BLaER1 treated with 17β-estradiol and CSF1 and Interleukin-3, amounts not matched to agents 10 nM and 100 nM (cell line): ENCODE results near the gene MYO1A.

Experiments
- H3K27ac ChIP-seq, 11 experiments: shearing (Covaris generic); formaldehyde crosslinking; 2 replicates each; pipeline ENCODE4 v1.8.1; 2022
- H3K27me3 ChIP-seq, 11 experiments: shearing (Covaris generic); formaldehyde crosslinking; 2 replicates each; pipeline ENCODE4 v1.8.1; 2022
- H3K36me3 ChIP-seq, 11 experiments: shearing (Covaris generic); formaldehyde crosslinking; 2 replicates each; pipeline ENCODE4 v1.8.1; 2022
- H3K4me1 ChIP-seq, 10 experiments: shearing (Covaris generic); formaldehyde crosslinking; 2 replicates each; pipeline ENCODE4 v1.8.1; 2022
- H3K4me2 ChIP-seq, 11 experiments: shearing (Covaris generic); formaldehyde crosslinking; 2 replicates each; pipeline ENCODE4 v1.8.1; 2022
- H3K4me3 ChIP-seq, 10 experiments: shearing (Covaris generic); formaldehyde crosslinking; 2 replicates each; pipeline ENCODE4 v1.8.1; 2022
- H3K9ac ChIP-seq, 11 experiments: shearing (Covaris generic); formaldehyde crosslinking; 2 replicates each; pipeline ENCODE4 v1.8.1; 2022
- H3K9me3 ChIP-seq, 11 experiments: shearing (Covaris generic); formaldehyde crosslinking; replicated peaks in 1 of 11; 2 replicates each; pipeline ENCODE4 v1.8.1; 2022
- H4K20me1 ChIP-seq, 11 experiments: shearing (Covaris generic); formaldehyde crosslinking; 2 replicates each; pipeline ENCODE4 v1.8.1; 2022
- Cebpa-rat ChIP-seq, 11 experiments: shearing (Covaris generic); IDR thresholded peaks; 2 replicates each; pipeline ENCODE4 v1.8.1; 2022

MYO1A gene

DNA sequence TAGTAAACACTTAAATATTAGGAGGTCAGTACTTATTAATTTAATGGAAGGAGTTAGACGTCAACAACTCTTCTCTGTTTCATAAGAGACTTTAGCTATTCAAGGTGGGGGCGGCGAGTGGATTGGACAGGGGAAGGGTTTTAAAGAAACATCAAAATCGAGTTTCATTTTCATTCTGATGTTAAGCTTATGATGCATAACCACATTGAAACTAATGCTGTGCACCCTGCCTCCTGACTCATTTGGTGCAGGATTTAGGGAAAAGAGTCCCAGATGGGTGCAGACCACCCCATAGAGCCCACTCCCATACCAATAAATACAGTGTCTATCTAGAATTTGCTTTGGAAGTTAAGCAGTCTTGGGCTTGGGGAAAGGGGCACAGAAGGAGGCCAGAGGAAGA, 50.9 kb downstream of the MYO1A start:
- Histone ChIP-seq H3K9ac (peak overlapping the region in 4 of 11 experiments; percentile 11 to 29 (median 18); a peak in 2 of 22 replicates), H3K4me3 (no peak overlapping the region), H3K27ac (peak overlapping the region in 2 of 11 experiments; percentile 10 to 11; a peak in 3 of 22 replicates), H3K27me3 (no peaks in the 10 kb centered on the region), H3K4me2 (peak overlapping the region; percentile 13 to 76 (median 36); a peak in 19 of 22 replicates), H3K9me3 (no peaks in the 10 kb centered on the region), H3K4me1 (peaks cover 17 to 45% (median 33%) of the 10 kb centered on the region in 10 experiments), H3K36me3 (peaks cover 50 to 87% (median 80%) of the 10 kb centered on the region in 11 experiments), H4K20me1 (peaks cover 28 to 95% (median 82%) of the 10 kb centered on the region in 11 experiments; a peak in 21 of 22 replicates)
- TF ChIP-seq Cebpa-rat (IDR thresholded peaks at IDR 0.05): no peak

DNA sequence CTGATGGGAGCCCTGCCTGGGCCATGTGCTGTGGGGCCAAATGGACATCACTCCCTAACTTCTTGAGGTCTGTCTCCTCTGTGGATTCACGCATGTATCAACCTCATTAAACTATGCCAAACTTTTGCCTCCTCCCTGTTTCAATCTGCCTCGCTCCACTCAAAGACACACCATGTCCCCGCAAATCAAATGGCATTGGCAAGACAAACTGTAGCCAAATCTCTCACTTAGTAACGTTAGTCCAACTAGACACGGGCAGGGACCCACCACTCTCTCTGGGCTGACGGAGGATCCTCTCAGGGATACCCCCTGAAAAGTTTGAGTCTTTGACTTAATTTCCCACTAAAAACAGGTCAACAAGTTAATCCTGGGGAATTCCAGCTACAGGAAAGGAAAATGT, 51.6 kb downstream of the MYO1A start:
- Histone ChIP-seq H3K27me3 (no peaks in the 10 kb centered on the region), H3K27ac (no peak overlapping the region), H3K36me3 (peaks cover 43 to 81% (median 73%) of the 10 kb centered on the region in 11 experiments), H3K4me3 (no peak overlapping the region), H4K20me1 (peaks cover 28 to 88% (median 75%) of the 10 kb centered on the region in 11 experiments; a peak in 21 of 22 replicates), H3K9ac (no peak overlapping the region), H3K4me1 (peaks cover 17 to 47% (median 36%) of the 10 kb centered on the region in 10 experiments), H3K9me3 (no peaks in the 10 kb centered on the region), H3K4me2 (peak overlapping the region in 2 of 11 experiments; percentile 69 to 76; a peak in 2 of 22 replicates)
- no peak for TF ChIP-seq Cebpa-rat (IDR thresholded peaks at IDR 0.05)

DNA sequence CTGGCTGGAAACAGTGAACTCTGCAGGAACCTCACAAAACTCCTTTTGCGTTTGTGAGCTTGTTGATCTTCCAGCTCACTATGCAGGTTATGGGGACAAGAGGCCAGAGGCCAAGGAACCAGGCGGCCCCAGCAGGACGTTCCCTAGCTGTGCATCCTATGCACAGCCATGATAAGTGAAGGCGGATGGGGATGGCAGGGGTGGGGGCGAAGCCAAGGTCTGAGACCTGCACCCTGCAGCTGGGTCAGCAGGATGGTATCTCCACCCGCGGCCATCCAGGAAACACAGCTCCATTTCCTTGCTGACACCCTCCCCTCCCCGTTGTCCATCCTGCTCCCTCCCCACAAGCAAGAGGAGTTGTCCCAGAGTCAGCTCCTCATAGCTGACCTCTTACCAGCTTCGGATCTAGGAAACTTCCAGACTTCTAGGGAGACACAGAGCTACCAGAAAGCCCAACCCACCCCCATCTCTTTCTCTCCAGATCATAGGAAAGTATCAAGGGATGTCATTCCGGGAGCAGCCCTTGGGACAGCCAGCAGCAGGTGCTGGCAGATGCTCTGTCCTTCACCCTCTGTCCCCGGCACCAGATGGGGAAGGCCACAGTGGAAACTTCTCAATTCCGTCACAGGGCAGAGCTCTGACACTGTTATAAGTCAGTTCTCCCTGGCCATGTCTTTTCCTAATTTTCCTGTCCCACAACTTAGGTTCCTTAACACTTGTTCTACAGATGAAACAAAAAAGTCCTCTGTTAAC, 53.0 kb downstream of the MYO1A start:
- peaks cover 18 to 75% (median 62%) of the 10 kb centered on the region in 11 experiments; a peak in 21 of 22 replicates for H4K20me1 ChIP-seq
- peaks cover 30 to 67% (median 60%) of the 10 kb centered on the region in 11 experiments for H3K36me3 ChIP-seq
- no peak overlapping the region for H3K4me3 ChIP-seq
- no peaks in the 10 kb centered on the region for H3K27me3 ChIP-seq
- no peak for TF ChIP-seq Cebpa-rat (IDR thresholded peaks at IDR 0.05)
- H3K4me1 ChIP-seq: peaks cover 17 to 57% (median 35%) of the 10 kb centered on the region in 10 experiments
- no peak overlapping the region for H3K4me2 ChIP-seq
- no peaks in the 10 kb centered on the region for H3K9me3 ChIP-seq
- no peak overlapping the region; a peak in 1 of 22 replicates for H3K9ac ChIP-seq
- no peak overlapping the region for H3K27ac ChIP-seq

DNA sequence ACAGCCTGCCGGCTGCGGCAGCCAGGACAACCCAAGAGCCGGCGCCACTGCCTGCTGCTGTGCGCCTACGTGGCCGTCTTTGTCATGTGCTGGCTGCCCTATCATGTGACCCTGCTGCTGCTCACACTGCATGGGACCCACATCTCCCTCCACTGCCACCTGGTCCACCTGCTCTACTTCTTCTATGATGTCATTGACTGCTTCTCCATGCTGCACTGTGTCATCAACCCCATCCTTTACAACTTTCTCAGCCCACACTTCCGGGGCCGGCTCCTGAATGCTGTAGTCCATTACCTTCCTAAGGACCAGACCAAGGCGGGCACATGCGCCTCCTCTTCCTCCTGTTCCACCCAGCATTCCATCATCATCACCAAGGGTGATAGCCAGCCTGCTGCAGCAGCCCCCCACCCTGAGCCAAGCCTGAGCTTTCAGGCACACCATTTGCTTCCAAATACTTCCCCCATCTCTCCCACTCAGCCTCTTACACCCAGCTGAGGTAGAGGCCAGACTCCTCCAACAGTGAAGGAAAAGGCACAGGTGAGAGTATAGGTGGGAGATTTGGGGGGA, 53.9 kb downstream of the MYO1A start:
- TF ChIP-seq Cebpa-rat (IDR thresholded peaks at IDR 0.05): no peak
- Histone ChIP-seq H3K4me2 (no peak overlapping the region), H3K4me3 (no peak overlapping the region), H3K27me3 (no peaks in the 10 kb centered on the region), H4K20me1 (peaks cover 10 to 65% (median 52%) of the 10 kb centered on the region in 11 experiments; a peak in 21 of 22 replicates), H3K27ac (no peak overlapping the region), H3K9me3 (no peaks in the 10 kb centered on the region), H3K9ac (no peak overlapping the region), H3K36me3 (peaks cover 20 to 58% (median 50%) of the 10 kb centered on the region in 11 experiments), H3K4me1 (peaks cover 26 to 62% (median 36%) of the 10 kb centered on the region in 10 experiments)

DNA sequence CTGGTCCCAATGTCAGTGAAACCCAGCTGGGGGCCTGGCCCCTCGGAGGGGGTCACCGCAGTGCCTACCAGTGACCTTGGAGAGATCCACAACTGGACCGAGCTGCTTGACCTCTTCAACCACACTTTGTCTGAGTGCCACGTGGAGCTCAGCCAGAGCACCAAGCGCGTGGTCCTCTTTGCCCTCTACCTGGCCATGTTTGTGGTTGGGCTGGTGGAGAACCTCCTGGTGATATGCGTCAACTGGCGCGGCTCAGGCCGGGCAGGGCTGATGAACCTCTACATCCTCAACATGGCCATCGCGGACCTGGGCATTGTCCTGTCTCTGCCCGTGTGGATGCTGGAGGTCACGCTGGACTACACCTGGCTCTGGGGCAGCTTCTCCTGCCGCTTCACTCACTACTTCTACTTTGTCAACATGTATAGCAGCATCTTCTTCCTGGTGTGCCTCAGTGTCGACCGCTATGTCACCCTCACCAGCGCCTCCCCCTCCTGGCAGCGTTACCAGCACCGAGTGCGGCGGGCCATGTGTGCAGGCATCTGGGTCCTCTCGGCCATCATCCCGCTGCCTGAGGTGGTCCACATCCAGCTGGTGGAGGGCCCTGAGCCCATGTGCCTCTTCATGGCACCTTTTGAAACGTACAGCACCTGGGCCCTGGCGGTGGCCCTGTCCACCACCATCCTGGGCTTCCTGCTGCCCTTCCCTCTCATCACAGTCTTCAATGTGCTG, 54.6 kb downstream of the MYO1A start:
- H3K4me2 ChIP-seq: no peak overlapping the region
- no peak overlapping the region for H3K9ac ChIP-seq
- peaks cover 14 to 51% (median 44%) of the 10 kb centered on the region in 11 experiments for H3K36me3 ChIP-seq
- peaks cover 4 to 59% (median 46%) of the 10 kb centered on the region in 11 experiments; a peak in 21 of 22 replicates for H4K20me1 ChIP-seq
- no peak overlapping the region for H3K27ac ChIP-seq
- H3K4me3 ChIP-seq: no peak overlapping the region
- H3K27me3 ChIP-seq: no peaks in the 10 kb centered on the region
- peaks cover 26 to 62% (median 37%) of the 10 kb centered on the region in 10 experiments for H3K4me1 ChIP-seq
- TF ChIP-seq Cebpa-rat (IDR thresholded peaks at IDR 0.05): no peak
- H3K9me3 ChIP-seq: no peaks in the 10 kb centered on the region

DNA sequence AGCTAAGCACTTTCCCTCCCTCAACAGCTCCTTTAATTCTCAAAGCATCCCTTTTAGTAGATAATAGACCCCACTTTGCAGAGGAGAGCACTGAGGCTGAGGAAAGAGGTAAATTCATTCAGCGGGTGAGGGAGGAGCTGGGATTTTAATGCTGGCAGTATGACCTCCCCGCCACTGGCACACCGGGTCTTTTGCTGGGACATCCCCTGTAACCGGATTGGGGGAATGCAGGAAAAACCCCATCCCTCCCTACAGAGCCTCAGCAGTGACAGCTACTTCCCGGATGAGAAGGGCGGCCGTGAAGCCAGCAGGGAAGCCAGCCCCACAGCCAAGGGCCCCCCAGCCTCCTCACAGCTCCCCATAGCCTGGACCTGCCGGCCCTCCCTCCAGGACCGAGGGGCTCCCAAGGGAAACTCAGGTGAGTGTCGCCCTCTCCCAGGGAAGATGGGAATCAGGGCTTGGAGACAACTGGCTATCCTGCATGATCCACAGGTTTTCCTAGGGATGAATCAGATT, 55.6 kb downstream of the MYO1A start:
- no peak overlapping the region; a peak in 1 of 22 replicates for H3K9ac ChIP-seq

DNA sequence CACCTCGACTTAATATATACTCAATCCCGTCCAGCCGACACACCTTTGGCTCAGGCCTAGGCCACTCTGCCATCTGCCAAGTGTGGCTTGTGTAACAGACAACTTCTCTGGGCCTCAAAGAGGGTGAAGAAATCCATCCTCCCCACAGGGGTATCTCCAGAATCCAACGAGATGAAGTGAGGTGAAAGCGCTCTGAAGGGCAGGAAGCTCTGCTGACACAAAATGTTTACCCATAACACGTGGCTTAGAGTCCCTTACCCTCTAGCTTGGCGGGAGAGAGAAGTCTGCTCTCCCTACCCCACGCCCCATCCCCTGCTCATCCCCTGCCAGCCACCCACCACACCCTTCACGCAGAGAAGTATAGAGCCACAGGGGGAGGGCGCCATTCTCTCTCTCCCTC, 56.6 kb downstream of the MYO1A start:
- TF ChIP-seq Cebpa-rat (IDR thresholded peaks at IDR 0.05): no peak
- Histone ChIP-seq H3K27me3 (no peaks in the 10 kb centered on the region), H3K27ac (0 out of 22 replicates have a peak overlapping the region, but pooled peaks of 1 of the 11 experiments have one; percentile 11), H3K9ac (no peak overlapping the region; a peak in 1 of 22 replicates), H3K4me1 (peaks cover 25 to 62% (median 32%) of the 10 kb centered on the region in 10 experiments), H3K4me3 (no peak overlapping the region), H3K4me2 (peak overlapping the region in 1 of 11 experiments; percentile 7; a peak in 1 of 22 replicates), H3K36me3 (peaks cover 13 to 35% (median 31%) of the 10 kb centered on the region in 11 experiments), H4K20me1 (peaks cover 0 to 39% (median 27%) of the 10 kb centered on the region in 11 experiments; a peak in 17 of 22 replicates), H3K9me3 (no peaks in the 10 kb centered on the region)

More for the DNA sequence above, 55.6 kb downstream of the MYO1A start:
- H4K20me1 ChIP-seq: peaks cover 0 to 48% (median 35%) of the 10 kb centered on the region in 11 experiments; a peak in 20 of 22 replicates
- TF ChIP-seq Cebpa-rat (IDR thresholded peaks at IDR 0.05): no peak
- H3K9me3 ChIP-seq: no peaks in the 10 kb centered on the region
- no peaks in the 10 kb centered on the region for H3K27me3 ChIP-seq
- H3K36me3 ChIP-seq: peaks cover 13 to 40% (median 35%) of the 10 kb centered on the region in 11 experiments
- H3K4me1 ChIP-seq: peaks cover 26 to 62% (median 32%) of the 10 kb centered on the region in 10 experiments
- no peak overlapping the region for H3K4me3 ChIP-seq
- no peak overlapping the region for H3K27ac ChIP-seq
- no peak overlapping the region for H3K4me2 ChIP-seq
